Caki2 (cell line): ENCODE results near the gene PNPO. TPM values are rescaled to one million over a fixed set of nuclear protein-coding genes. Genes with fewer than 3 reads are reported as not detected.
"Not testable (repeated sequence)": the region's sequence is repeated elsewhere in the genome, so short reads cannot be mapped to it uniquely, and the experiment has no call there.

Source experiments
- DNase-seq: peaks from one replicate; pipeline ENCODE4 v3.0.0-alpha.2; 2015; ENCODE audit warnings: low read depth
- in situ Hi-C: cut with HindIII; loops from 2 replicates; pipeline ENCODE4 v1.10.0; 2016; ENCODE audit warnings: low sequenced_read_pairs, low pct_unique_long_range_greater_than_20kb, mixed read lengths
- total RNA-seq: library from RNA; depleted of rRNA; stranded (reverse); fragments of >200 nt; shearing (Covaris generic); gene quantifications from 2 replicates; pipeline ENCODE4 v1.2.3, GENCODE V29; 2014; ENCODE audit warnings: low replicate concordance

The PNPO gene
- total RNA-seq, 1 experiment from 2014 or later: 77.0 TPM

DNA sequence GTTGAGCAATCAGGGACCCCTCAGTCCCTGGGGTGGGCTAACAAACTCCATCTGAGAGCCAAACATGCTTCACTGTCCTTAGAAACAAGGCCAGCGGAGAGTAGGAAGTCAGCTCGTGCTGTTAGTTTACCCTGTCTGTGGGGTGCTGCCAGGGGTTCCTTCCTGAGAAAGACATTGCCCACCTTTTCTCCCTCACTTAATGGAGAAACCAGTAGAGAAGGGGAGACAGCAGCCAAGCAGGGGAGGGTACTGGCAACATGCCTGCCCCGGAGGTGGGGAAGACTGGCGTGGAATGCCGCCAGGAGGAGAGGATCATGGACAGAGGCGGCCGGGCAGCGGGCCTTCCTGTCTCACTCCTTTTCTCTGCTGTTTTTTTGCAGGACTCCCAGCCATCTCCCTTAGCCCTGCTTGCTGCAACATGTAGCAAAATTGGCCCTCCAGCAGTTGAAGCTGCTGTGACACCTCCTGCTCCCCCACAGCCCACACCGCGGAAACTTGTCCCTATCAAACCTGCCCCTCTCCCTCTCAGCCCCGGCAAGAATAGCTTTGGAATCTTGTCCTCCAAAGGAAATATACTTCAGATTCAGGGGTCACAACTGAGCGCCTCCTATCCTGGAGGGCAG is 25.5 kb upstream of the PNPO start:
- DNase-seq: no peak
- in situ Hi-C loops: no loop called here

- no peak for DNase-seq
- in situ Hi-C loops: no loop called here
Observed at GRCh38 chr17:47916489-47917208, 24.7 kb upstream of the PNPO start.

- DNase-seq: no peak
- in situ Hi-C loops: no loop called here
Observed at GRCh38 chr17:47917581-47917980, 23.8 kb upstream of the PNPO start.

DNA sequence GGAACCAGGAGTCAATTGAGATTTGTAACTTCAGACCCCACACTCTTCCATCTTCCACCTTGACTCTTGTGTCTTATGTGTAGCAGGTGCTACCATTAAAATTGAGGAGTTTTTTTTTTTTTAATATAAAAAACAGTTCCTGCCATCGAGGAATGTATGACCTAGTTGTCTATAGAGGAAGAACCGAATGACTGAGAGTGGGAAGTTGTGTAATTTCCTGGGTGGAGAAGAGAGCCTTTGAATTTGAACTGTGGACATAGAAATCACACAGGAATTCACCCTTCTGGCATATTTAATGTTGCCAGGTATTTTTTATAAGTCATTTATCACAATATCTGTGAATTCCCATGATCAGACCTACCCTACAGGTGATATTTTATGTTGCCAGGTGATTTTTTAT is 23.4 kb upstream of the PNPO start:
- no peak for DNase-seq
- in situ Hi-C loops: no loop called here

DNA sequence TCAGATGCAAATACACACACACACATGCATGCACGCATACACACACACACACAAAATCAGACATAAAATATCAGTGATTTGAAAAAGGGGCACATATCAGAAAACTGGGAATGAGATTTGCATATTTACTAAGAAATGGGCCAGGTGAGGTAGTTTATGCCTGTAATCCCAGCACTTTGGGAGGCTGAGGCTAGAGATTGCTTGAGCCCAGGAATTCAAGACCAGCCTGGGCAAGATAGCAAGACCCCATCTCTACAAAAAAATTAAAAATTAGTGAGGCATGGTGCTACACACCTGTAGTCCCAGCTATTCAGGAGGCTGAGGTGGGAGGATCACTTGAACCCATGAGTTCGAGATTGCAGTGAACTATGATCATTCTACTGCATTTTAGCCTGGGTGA is 22.4 kb upstream of the PNPO start:
- DNase-seq: no peak
- in situ Hi-C loops: no loop called here

- in situ Hi-C loops, DNase-seq: not testable (repeated sequence)
Observed at GRCh38 chr17:47919889-47920288, 21.5 kb upstream of the PNPO start.

DNA sequence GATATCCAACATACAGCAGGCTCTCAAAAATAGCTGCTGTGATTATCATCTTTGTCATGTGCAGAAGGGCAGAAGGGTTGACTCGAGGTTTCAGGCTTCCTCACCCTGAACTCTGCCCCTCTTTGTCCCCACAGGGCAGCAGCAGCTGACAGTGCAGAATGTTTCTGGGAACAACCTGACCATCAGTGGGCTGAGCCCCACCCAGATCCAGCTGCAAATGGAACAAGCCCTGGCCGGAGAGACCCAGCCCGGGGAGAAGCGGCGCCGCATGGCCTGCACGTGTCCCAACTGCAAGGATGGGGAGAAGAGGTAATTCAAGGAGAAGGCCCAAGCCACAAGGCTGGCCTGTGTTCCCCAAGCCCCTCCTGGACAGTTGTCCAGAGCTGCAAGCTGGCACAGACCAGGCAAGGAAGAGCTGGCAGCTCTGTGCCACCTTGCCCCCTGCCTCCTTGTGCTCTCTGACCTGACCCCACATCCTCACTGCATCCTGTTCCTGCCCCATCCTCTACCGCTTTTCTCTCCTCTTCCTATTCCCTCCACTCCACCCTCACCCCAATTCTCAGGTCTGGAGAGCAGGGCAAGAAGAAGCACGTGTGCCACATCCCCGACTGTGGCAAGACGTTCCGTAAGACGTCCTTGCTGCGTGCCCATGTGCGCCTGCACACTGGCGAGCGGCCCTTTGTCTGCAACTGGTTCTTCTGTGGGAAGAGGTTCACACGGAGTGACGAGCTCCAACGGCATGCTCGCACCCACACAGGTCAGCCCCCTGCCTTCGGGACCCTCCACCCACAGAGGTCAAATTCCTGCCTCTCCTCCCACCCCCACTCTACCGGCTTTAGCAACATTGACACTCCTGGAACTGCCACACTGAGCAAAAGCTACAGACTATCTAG is 16.3 kb upstream of the PNPO start:
- no peak for DNase-seq
- in situ Hi-C loops: no loop called here

- in situ Hi-C loops: no loop called here
- DNase-seq: no peak
Observed at GRCh38 chr17:47925678-47925988, 15.7 kb upstream of the PNPO start.

GRCh38 chr17:47927821-47928400 is 13.5 kb upstream of the PNPO start:
- in situ Hi-C loops: no loop called here
- DNase-seq: no peak

DNA sequence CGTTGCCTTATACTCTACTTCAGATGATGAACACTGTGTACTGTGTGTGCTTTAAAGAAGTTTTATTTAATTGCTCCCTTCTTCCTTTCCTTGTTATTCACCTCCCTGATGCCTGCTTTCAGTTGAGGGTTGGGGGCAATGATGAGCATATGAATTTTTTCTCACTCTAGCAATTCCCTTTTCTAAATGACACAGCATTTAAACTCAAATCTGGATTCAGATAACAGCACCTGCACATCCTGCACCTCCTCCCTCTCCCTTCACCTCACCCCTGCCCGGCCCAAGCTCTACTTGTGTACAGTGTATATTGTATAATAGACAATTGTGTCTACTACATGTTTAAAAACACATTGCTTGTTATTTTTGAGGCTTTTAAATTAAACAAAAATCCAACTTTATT is 13.0 kb upstream of the PNPO start:
- no peak for DNase-seq

GRCh38 chr17:47929218-47930000 is 12.0 kb upstream of the PNPO start:
- in situ Hi-C loops: no loop called here
- DNase-seq: no peak

More for the DNA sequence above, 13.0 kb upstream of the PNPO start:
- in situ Hi-C loops: no loop called here

- DNase-seq: no peak
- in situ Hi-C loops: no loop called here
Observed at GRCh38 chr17:47931848-47932247, 9.5 kb upstream of the PNPO start.

DNA sequence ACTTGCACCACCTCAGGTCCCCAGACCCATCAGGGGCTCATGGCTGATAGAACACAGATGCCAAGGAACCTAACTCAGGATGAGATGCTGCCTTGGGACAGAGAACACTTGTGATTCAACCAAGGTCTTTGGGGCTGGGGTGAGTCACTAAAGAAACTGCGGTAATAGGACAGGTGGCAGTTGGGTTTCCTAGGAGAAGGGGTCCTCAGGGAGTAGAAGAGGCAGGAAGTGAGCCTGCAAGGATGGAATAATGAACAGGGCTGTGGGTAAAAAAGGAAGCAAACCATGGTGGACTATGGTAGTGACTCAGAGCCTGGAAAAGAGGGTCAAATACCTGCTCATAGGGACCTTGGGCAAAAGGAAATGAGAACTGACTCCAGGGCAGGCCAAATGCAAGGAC is 6.5 kb upstream of the PNPO start:
- DNase-seq: no peak
- in situ Hi-C loops: no loop called here

GRCh38 chr17:47935468-47935867 is 5.9 kb upstream of the PNPO start:
- in situ Hi-C loops, DNase-seq: not testable (repeated sequence)

GRCh38 chr17:47935961-47936360 is 5.4 kb upstream of the PNPO start:
- in situ Hi-C loops: no loop called here
- DNase-seq: peak; percentile 28

DNA sequence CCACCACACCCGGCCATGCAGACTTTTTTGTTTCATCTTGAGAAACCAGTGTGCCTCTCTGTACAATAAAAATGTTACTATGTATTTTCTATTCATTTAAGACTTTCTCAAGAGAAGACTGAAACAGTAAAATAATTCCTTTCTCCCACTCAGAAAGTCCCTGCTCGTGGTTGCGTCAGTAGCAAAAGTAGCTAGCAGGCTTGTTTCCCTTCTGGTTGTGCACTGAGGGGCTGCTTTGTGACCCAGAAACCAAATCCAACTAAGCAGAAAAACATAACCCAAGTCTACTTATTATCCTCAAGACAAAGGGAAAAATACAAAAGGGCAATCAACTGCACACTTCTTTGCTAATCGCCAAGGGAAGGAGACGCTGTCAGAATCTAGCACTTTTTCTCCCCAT is 3.4 kb upstream of the PNPO start:
- in situ Hi-C loops: no loop called here
- DNase-seq: no peak

DNA sequence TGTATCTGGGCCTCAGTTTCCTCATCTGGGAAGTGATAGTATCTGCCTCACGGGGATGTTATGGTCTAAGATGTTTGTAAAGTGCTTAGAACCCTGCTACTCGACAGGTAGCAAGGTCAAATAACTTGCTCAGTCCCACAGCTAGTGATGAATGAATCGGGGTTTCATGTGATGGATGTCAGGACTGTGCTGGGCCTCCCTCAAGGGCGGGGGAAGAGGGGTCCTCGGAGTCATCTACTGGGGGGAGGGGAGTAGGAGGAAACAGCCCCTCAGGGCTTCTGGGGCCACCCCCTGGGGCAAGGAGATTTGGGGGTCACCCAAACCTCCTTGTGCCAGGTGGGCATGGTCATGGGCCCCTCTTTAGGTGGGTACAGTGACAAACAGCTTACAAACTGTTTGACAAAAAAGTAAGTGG is 732 bp downstream of the PNPO start:
- in situ Hi-C loops: no loop called here

GRCh38 chr17:47942568-47942967 is 1.2 kb downstream of the PNPO start:
- in situ Hi-C loops: no loop called here
- DNase-seq: no peak

More for the DNA sequence above, 732 bp downstream of the PNPO start:
- DNase-seq: no peak
